Activated gamma-delta T cell treated with anti-CD3 and anti-CD28 coated beads, Interleukin-2, amount 50 U/mL, for 16 hours (primary cell): ENCODE data around the gene RBM19.

Experiments used
- DNase-seq: peaks from one replicate; pipeline ENCODE4 v3.0.0-alpha.2; 2020; ENCODE audit warnings: low read depth

Gene RBM19

GRCh38 chr12:113954547-113954946, 11.6 kb downstream of the RBM19 start:
- no peak for DNase-seq

- DNase-seq = no peak
Measured at GRCh38 chr12:113950873-113951272, 15.3 kb downstream of the RBM19 start.

- DNase-seq = no peak
Measured at GRCh38 chr12:113949321-113950305, 16.5 kb downstream of the RBM19 start.

GRCh38 chr12:113948151-113948914, 17.8 kb downstream of the RBM19 start:
- no peak for DNase-seq

- DNase-seq = no peak
Measured at GRCh38 chr12:113946175-113946574, 19.9 kb downstream of the RBM19 start.

- DNase-seq = no peak
Measured at GRCh38 chr12:113945174-113946173, 20.7 kb downstream of the RBM19 start.

- no peak for DNase-seq
Measured at GRCh38 chr12:113942209-113942608, 23.9 kb downstream of the RBM19 start.

- no peak for DNase-seq
Measured at GRCh38 chr12:113941208-113941486, 25.0 kb downstream of the RBM19 start.

- no peak for DNase-seq
Measured at GRCh38 chr12:113940357-113941207, 25.5 kb downstream of the RBM19 start.

GRCh38 chr12:113939867-113940266, 26.3 kb downstream of the RBM19 start:
- DNase-seq = no peak

- DNase-seq = no peak
Measured at GRCh38 chr12:113938471-113938870, 27.7 kb downstream of the RBM19 start.

- DNase-seq = no peak
Measured at GRCh38 chr12:113936460-113936859, 29.7 kb downstream of the RBM19 start.

GRCh38 chr12:113935459-113935858, 30.7 kb downstream of the RBM19 start:
- DNase-seq = no peak

- DNase-seq = no peak
Measured at GRCh38 chr12:113934946-113935345, 31.2 kb downstream of the RBM19 start.

- no peak for DNase-seq
Measured at GRCh38 chr12:113934060-113934814, 31.9 kb downstream of the RBM19 start.

- DNase-seq = no peak
Measured at GRCh38 chr12:113933201-113933786, 32.8 kb downstream of the RBM19 start.

- DNase-seq = no peak
Measured at GRCh38 chr12:113932381-113933196, 33.5 kb downstream of the RBM19 start.

- DNase-seq = no peak
Measured at GRCh38 chr12:113931517-113931916, 34.6 kb downstream of the RBM19 start.

GRCh38 chr12:113930249-113930648, 35.9 kb downstream of the RBM19 start:
- DNase-seq = no peak
